GM10847 (cell line): Measurements from ENCODE around the gene CILP2.

Experiments used
- POLR2A ChIP-seq: IDR thresholded peaks from 2 replicates; pipeline ENCODE4 v1.6.1; 2011; ENCODE audit not compliant: insufficient read length; ENCODE audit errors: extremely low read depth

CILP2 gene

DNA sequence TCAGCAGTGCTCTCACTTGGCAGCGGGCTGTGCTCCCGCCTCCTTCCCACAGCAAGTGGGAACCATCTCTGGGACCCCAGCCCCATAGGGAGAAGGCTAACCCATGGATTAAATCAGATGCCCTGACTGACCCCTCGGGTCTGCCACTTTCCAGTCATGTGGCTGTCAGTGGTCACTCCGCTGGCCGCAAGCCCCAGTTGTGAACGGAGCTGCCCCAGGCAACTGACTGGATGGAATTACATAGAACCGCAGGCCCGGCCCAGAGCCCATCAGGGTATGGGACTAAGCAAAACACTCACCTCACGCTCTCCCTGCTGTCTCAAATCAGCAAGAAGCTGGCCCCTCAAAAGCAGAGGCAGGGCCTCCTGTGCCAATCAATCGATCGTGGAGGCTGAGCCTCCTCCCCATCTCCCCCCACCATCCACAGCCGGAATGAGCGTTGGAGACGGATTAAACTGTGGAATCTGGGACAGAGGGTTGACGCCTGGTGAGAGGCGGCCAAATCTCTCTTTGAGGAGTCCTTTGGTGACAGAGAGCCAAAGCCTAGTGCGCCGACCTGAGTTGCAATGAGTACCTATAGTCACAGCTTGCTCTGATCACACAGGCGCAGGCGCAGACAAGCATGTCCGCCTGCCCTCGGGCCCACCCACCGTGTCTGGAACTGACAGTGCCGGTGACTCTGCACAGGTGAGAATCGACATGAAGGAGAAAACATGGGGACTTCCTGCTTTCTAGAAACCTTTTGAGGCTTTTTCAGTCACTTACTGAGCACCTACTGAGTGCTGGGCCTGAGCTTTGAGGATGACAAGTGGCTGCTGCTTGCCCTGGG, 41.7 kb downstream of the CILP2 start:
- TF ChIP-seq POLR2A, result no peak

DNA sequence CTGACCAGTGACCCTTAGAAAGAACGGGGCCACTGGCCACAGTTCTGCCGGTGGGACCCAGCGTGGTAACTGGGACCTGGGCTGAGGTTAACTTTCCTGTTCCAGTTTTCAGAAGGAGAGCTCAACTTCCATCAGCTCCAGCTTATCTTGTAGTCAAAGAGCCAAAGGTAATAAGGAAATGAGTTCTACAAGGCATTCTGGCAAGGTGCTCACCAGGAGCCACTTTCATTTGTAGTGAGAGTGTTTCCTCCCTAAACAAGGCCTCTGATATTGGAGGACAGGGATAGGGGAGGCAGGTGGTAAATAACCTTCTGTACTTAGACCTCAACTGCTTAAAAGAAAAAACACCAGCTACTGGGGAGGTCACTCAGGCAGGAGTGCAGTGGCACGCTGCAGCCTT, 42.4 kb downstream of the CILP2 start:
- no peak for TF ChIP-seq POLR2A

DNA sequence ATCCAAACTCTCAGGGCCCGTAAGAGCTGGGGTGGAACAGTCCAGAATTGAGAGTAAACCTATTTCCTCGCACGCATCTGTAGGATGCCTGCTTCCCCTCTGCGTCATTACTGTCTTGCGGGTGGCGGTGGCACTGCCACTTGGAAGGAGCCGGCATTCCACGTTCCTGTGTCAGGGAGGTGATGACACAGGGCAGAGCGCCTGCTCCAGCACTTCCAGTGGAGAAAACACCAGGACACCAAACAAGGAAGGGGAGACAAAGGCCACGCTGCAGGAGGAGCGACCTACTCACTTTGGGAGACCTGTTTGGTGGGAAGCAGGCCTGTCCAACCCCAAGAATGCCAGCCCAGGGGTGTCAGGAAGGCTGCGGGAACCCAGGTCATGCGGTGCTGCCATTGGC, 43.3 kb downstream of the CILP2 start:
- TF ChIP-seq POLR2A, result no peak

DNA sequence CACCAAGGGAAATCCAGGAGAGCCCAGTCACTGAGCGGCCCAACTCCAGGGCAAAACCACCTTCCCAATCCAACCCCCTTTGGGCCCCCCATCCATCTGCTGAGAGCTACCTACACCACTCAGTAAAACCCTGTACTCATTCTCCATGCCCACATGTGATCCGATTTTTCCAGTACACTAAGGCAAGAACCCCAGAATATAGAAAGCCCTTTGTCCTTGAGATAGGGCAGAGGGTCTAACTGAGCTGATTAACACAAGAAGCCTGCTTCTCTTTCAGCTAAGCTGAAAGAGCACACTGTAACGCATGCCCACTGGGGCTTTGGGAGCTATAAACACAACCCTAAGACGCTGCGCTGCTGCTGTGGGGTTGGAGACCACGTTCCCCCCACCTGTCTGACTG, 44.4 kb downstream of the CILP2 start:
- TF ChIP-seq POLR2A, result no peak

DNA sequence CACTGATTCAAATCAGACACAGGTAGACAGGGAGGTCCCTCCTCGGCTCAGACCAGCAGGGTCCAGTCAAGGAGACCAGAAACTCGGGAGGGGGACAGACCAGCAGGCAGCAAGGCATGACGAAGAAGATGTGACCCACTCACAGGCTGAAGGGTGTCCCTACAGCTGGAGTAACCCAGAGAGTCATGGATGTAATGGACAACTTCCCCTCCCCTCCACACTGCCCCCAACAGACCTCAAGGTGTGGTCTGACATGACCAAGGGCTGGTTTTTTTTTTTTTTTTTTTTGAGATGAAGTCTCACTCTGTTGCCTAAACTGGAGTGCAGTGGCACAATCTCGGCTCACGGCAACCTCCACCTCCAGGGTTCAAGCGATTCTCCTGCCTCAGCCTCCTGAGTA, 46.3 kb downstream of the CILP2 start:
- no peak for TF ChIP-seq POLR2A

DNA sequence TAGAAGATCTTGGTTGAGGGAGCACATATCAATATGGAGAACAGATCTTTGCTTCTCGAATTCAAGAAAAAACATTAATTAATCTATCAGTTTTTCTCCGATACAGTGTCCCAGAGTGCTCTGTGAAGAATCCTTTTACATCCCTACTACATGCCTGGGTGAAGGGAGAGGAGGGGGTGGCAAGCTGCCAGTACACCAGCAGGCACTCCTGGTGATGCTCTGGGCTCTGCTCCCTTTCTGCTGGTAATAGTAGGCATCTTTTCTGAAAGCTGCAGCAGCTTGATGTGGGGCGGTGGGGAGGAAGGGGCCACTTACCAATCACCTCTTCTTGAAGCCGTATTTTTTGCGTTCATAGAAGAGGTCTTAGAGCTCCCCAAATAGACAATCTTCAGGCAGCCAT, 49.7 kb downstream of the CILP2 start:
- TF ChIP-seq POLR2A, result no peak

DNA sequence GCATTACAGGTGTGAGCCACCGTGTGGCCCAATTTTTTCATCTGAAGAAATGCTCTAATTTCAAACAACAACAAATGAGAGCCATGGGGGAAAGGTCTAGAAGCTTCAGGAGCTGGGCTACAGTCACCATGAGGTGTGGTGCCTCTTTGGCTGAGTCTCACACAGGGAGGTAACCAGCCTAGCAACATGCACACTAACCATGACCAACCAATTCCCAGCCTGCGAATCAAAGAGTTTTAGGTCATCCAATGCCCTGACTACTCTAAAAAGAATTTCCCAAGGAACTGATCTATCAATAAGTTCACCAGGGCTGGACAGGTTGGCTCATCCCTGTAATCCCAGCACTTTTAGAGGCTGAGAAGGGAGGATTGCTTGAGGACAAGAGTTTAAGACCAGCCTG, 50.5 kb downstream of the CILP2 start:
- TF ChIP-seq POLR2A, result no peak

DNA sequence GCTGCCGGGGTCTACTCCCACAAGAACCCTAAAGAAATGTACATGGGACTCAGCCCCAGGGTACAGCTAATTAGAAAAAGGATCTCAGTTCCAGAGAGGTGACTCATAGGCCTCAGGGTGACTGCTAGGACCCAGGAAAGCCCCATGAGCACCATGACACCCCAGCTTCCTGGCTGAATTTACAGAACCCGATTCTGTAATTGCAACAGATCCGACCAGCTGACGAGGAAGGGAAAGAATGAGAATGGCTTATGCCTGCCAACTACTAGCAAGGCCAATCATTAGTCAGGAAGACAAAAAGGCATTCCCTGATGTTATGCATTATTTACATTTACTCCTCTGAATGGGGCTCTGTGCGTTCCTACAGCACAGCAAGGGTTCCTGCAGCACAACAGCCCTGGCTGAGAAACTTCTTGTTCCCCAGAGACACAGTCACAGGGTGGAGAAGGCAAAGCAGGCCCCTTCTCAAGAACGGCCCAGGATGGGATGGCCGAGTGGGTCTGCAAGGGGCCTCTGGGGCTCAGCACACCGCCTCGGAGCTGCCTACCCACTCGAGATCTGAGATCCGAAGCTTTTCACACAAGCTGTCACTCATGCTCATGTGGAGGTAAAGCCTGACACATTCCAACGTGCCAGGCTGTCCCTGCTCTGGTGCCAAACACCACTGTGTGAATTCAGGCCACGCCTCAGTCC, 53.2 kb downstream of the CILP2 start:
- TF ChIP-seq POLR2A, result no peak

DNA sequence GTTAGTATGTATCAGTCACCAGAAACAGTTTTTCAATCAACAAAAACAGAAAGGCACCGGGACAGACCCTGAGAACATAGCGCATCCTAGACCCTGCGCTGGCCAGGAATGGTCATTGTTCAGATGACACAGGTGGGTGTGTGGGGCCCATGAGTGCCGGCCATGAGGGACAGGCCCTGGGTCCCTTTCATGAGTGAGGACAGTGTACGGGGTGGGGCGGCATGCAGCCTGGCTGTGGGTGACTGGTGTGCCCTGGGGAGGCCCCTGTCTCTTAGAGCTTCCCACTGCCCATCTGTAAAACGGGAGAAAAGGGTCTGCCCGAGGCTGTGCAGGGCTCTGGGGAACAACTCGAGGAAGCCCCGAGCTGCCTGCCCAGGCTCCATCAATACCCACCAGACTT, 54.6 kb downstream of the CILP2 start:
- no peak for TF ChIP-seq POLR2A

DNA sequence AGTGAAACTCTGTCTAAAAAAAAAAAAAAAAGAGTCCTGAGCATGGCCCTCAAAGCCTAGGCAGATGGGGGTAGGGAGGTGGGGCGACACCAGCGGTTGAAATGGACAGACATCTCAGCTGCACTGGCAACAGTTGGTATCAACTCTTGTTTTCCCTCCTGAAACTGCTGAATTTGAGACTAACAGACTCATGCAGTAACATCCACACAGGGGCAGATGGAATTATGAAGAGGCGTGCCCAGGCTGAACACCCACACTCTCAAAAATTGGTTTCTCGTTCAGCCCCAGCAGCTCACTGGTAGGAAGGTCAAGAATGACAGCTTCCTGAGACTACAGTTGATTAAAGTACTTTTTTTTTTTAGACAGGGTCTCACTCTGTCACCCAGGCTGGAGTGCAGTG, 56.3 kb downstream of the CILP2 start:
- TF ChIP-seq POLR2A, result no peak

DNA sequence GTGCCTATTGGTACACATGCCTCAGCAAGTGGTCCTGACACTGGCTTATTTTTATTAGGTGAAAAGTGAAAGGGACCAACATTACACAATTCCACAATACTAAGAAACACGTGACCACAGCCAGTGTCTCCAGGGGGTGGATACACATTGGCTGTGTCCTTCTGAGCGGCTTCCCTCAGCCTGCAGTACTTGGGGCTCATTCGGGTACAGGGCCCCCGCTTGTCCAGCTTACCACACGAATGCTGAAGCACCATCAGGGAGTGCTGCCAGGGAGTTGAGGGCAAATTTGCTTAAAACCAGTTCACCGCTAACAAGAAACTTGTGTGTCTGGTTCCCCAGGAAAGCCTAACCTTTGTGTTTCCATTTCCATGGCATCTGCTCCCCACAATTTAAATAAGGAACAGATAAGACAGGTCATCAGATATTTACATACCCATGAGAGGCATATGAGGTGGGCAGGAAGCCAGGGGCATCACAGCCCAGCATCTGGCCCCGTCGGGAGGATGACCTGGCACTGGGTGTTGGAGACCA, 57.2 kb downstream of the CILP2 start:
- no peak for TF ChIP-seq POLR2A
